HCT116 (cell line): ENCODE data around the gene RCOR1. TPM values are rescaled to one million over a fixed set of nuclear protein-coding genes. Genes with fewer than 3 reads are reported as not detected.

Experiments used
- ATAC-seq: fragments of 200-7000 bp; cut with Tn5 transposase; 2 replicates; pipeline ENCODE4 v1.9.1; 2020; ENCODE audit warnings: mild to moderate bottlenecking, moderate library complexity
- BruUV-seq: library from RNA; stranded (reverse); fragments of 400-500 nt; replicated peaks from 2 replicates; lab custom pipeline; 2021; lab: Mats Ljungman, UMichigan
- CTCF ChIA-PET: fragments of 300-600 bp; sonication (Branson Sonifier 250); formaldehyde crosslinking; loops from one replicate; lab custom pipeline; 2021; ENCODE audit warnings: antibody characterized with exemption; lab: Charles Lee
- POLR2A ChIA-PET: fragments of 300-600, 350-600 bp; sonication (Branson Sonifier 250); formaldehyde crosslinking; loops from one replicate; lab custom pipeline; 2021; ENCODE audit warnings: antibody characterized with exemption; lab: Charles Lee
- RAD21 ChIA-PET, 2 experiments: fragments of 300-600 bp; sonication (Branson Sonifier 250); formaldehyde crosslinking; loops; one replicate each; lab custom pipeline; 2023; ENCODE audit warnings: low total read pairs in 2 of 2; ENCODE audit not compliant: uncharacterized antibody in 2 of 2, unreplicated experiment in 2 of 2, low non-redundant PET in 1 of 2; lab: Charles Lee
- DNase-seq: peaks from one replicate; pipeline ENCODE4 v3.0.0-alpha.2; 2010; ENCODE audit warnings: low read depth, low spot score
- H2AFZ ChIP-seq: fragments of 200-600 bp; shearing (Covaris generic), sonication (generic); 2 replicates; pipeline ENCODE4 v1.6.1; 2017; ENCODE audit warnings: low read depth, mixed run types, mixed read lengths, antibody characterized with exemption, low read length; ENCODE audit not compliant: poor library complexity, severe bottlenecking
- H3K27ac ChIP-seq: 2 replicates; pipeline ENCODE4 v1.5.1; 2012; ENCODE audit warnings: low read depth, low read length
- H3K27me3 ChIP-seq: fragments of 200-600 bp; sonication (generic); 2 replicates; pipeline ENCODE4 v1.6.1; 2016; ENCODE audit warnings: mixed run types, low read length, mixed read lengths; ENCODE audit not compliant: insufficient read depth
- H3K36me3 ChIP-seq, 2 experiments: fragments of 200-500 bp in 1 of 2; fragments of 200-600 bp in 1 of 2; sonication (Bioruptor generic) in 1 of 2; sonication (generic) in 1 of 2; 2 replicates each; pipeline versions ENCODE4 v1.5.1 to v1.6.1; 2014 to 2016; ENCODE audit warnings: low read length in 2 of 2, inconsistent platforms in 1 of 2, mixed read lengths in 1 of 2, mixed run types in 1 of 2; ENCODE audit not compliant: insufficient read depth in 2 of 2, control insufficient read depth in 1 of 2
- H3K4me1 ChIP-seq, 2 experiments: fragments of 200-600 bp in 1 of 2; sonication (generic) in 1 of 2; 2 replicates each; pipeline versions ENCODE4 v1.5.1 to v1.6.1; 2012 to 2017; ENCODE audit warnings: low read length in 2 of 2, inconsistent platforms in 1 of 2, mild to moderate bottlenecking in 1 of 2, mixed read lengths in 1 of 2, mixed run types in 1 of 2, moderate library complexity in 1 of 2; ENCODE audit not compliant: insufficient read depth in 2 of 2, control insufficient read depth in 1 of 2
- H3K4me2 ChIP-seq: fragments of 200-600 bp; sonication (generic); 2 replicates; pipeline ENCODE4 v1.6.1; 2017; ENCODE audit warnings: mixed run types, low read length, mixed read lengths
- H3K4me3 ChIP-seq, 2 experiments: fragments of 200-600 bp in 1 of 2; sonication (generic) in 1 of 2; replicated peaks in 1 of 2; 2 replicates each; pipeline ENCODE4 v1.5.1; 2011 to 2016; ENCODE audit warnings: low read length in 2 of 2, control low read depth in 1 of 2, low read depth in 1 of 2, mild to moderate bottlenecking in 1 of 2, mixed read lengths in 1 of 2, mixed run types in 1 of 2
- H3K79me2 ChIP-seq: fragments of 200-600 bp; sonication (generic); 2 replicates; pipeline ENCODE4 v1.6.1; 2017; ENCODE audit warnings: mild to moderate bottlenecking, mixed run types, low read length, moderate library complexity, mixed read lengths; ENCODE audit not compliant: insufficient read depth
- H3K9ac ChIP-seq: fragments of 200-600 bp; sonication (generic); 2 replicates; pipeline ENCODE4 v1.6.1; 2016; ENCODE audit warnings: low read length, mixed read lengths
- H3K9me2 ChIP-seq: fragments of 200-600 bp; sonication (generic), shearing (Covaris generic); 2 replicates; pipeline ENCODE4 v1.6.1; 2017; ENCODE audit warnings: mixed run types, mild to moderate bottlenecking, moderate library complexity; ENCODE audit not compliant: insufficient read depth
- H3K9me3 ChIP-seq, 2 experiments: fragments of 200-500 bp in 1 of 2; fragments of 200-600 bp in 1 of 2; sonication (Bioruptor generic) in 1 of 2; sonication (generic) in 1 of 2; 2 replicates each; pipeline ENCODE4 v1.6.1; 2014 to 2017; ENCODE audit warnings: low read length in 2 of 2, mixed read lengths in 2 of 2, inconsistent platforms in 1 of 2, low read depth in 1 of 2, mild to moderate bottlenecking in 1 of 2, mixed run types in 1 of 2, moderate library complexity in 1 of 2; ENCODE audit not compliant: control insufficient read depth in 1 of 2, insufficient read depth in 1 of 2
- H4K20me1 ChIP-seq: fragments of 200-600 bp; sonication (generic), shearing (Covaris generic); 2 replicates; pipeline ENCODE4 v1.6.1; 2017; ENCODE audit warnings: mixed run types, mild to moderate bottlenecking, moderate library complexity; ENCODE audit not compliant: insufficient read depth
- ATF3 ChIP-seq: IDR thresholded peaks from 2 replicates; pipeline ENCODE4 v1.6.1; 2012
- CBX3 ChIP-seq: IDR thresholded peaks from 2 replicates; pipeline ENCODE4 v1.6.1; 2012; ENCODE audit warnings: low read depth
- EZH2 ChIP-seq: fragments of 200-600 bp; sonication (generic); IDR thresholded peaks from 2 replicates; pipeline ENCODE4 v1.6.1; 2017; ENCODE audit warnings: antibody characterized with exemption, mixed run types
- EZH2phosphoT487 ChIP-seq: fragments of 200-600 bp; IDR thresholded peaks from 2 replicates; pipeline ENCODE4 v1.6.1; 2018; ENCODE audit warnings: antibody characterized with exemption, borderline replicate concordance
- FOSL1 ChIP-seq: IDR thresholded peaks from 2 replicates; pipeline ENCODE4 v1.6.1; 2012; ENCODE audit warnings: low read depth
- POLR2A ChIP-seq: IDR thresholded peaks from 2 replicates; pipeline ENCODE4 v1.7.0; 2011; ENCODE audit warnings: borderline replicate concordance; ENCODE audit not compliant: insufficient read depth, insufficient read length; ENCODE audit errors: extremely low read depth
- POLR2AphosphoS5 ChIP-seq: IDR thresholded peaks from 2 replicates; pipeline ENCODE4 v1.6.1; 2011; ENCODE audit warnings: mild to moderate bottlenecking, low read depth, low read length, moderate library complexity
- RAD21 ChIP-seq: IDR thresholded peaks from 2 replicates; pipeline ENCODE4 v1.6.1; 2012; ENCODE audit warnings: low read depth, mild to moderate bottlenecking
- SP1 ChIP-seq: IDR thresholded peaks from 2 replicates; pipeline ENCODE4 v1.6.1; 2012; ENCODE audit warnings: low read depth
- TCF7L2 ChIP-seq: IDR thresholded peaks from 2 replicates; pipeline ENCODE4 v1.7.0; 2011; ENCODE audit warnings: borderline replicate concordance, inconsistent platforms; ENCODE audit not compliant: insufficient read depth, insufficient read length; ENCODE audit errors: extremely low read depth
- ZBTB33 ChIP-seq: IDR thresholded peaks from 2 replicates; pipeline ENCODE4 v1.6.1; 2011; ENCODE audit warnings: mild to moderate bottlenecking, low read length, moderate library complexity; ENCODE audit not compliant: insufficient replicate concordance; ENCODE audit errors: extremely low read depth
- ZFX ChIP-seq: fragments of 450-650 bp; IDR thresholded peaks from 2 replicates; pipeline ENCODE4 v1.6.1; 2017
- ZNF274 ChIP-seq: fragments of 200-500 bp; sonication (Bioruptor generic); IDR thresholded peaks from 2 replicates; pipeline ENCODE4 v1.6.1; 2014; ENCODE audit warnings: mild to moderate bottlenecking, low read depth, low read length, inconsistent platforms
- intact Hi-C: fragments of 100-400 bp; cut with micrococcal nuclease; formaldehyde crosslinking; loops from 2 replicates; pipeline ENCODE4 v1.10.0; 2022
- total RNA-seq: library from RNA; stranded (reverse); gene quantifications from one replicate; pipeline ENCODE4 v1.2.1, GENCODE V29; 2021; ENCODE audit not compliant: unreplicated experiment

RCOR1 gene
- total RNA-seq, 1 experiment from 2014 or later = 30.7 TPM

GRCh38 chr14:102645746-102646440 is 53.4 kb downstream of the RCOR1 start:
- POLR2A ChIA-PET = no interaction called here
- Histone ChIP-seq H3K9me2 (no peaks in the 10 kb centered on the region), H3K4me1 (no peaks in the 10 kb centered on the region), H3K4me2 (no peak overlapping the region), H3K27me3 (no peaks in the 10 kb centered on the region), H3K4me3 (no peak overlapping the region)
- no peak for TF ChIP-seq SP1
- TF ChIP-seq ZNF274 = no peak
- no peak for TF ChIP-seq POLR2AphosphoS5
- TF ChIP-seq EZH2phosphoT487 = no peak
- TF ChIP-seq ZBTB33 = no peak
- TF ChIP-seq FOSL1 = no peak
- no peak for TF ChIP-seq RAD21
- TF ChIP-seq POLR2A = no peak
- TF ChIP-seq TCF7L2 = no peak
- no peak for TF ChIP-seq ATF3
- TF ChIP-seq EZH2 = no peak
- no peak for TF ChIP-seq ZFX
- TF ChIP-seq CBX3 = no peak
- TF ChIP-seq, all 23 proteins: peak for 0
- no peak overlapping the region for H3K9ac ChIP-seq
- no peaks in the 10 kb centered on the region for H3K36me3 ChIP-seq
- ATAC-seq (no peak), DNase-seq (no peak)
- H3K27ac ChIP-seq = no peak overlapping the region
- H3K9me3 ChIP-seq = no peaks in the 10 kb centered on the region
- CTCF ChIA-PET = no interaction called here
- RAD21 ChIA-PET = no interaction called here
- BruUV-seq = no TSS peak
- peaks cover 95% of the 10 kb centered on the region for H3K79me2 ChIP-seq
- intact Hi-C loops = no loop called here
- H2AFZ ChIP-seq = no peak overlapping the region
- peaks cover 12% of the 10 kb centered on the region; the same call in 1 of the 2 replicates for H4K20me1 ChIP-seq
